NCI-H2081 treated with DMSO at 0.1 percent for 48 hours (cell line): ENCODE data around the gene PTPRG.

Source experiments
- DNase-seq: peaks from one replicate; lab custom pipeline; 2025; lab: John Stamatoyannopoulos, UW

PTPRG gene

DNA sequence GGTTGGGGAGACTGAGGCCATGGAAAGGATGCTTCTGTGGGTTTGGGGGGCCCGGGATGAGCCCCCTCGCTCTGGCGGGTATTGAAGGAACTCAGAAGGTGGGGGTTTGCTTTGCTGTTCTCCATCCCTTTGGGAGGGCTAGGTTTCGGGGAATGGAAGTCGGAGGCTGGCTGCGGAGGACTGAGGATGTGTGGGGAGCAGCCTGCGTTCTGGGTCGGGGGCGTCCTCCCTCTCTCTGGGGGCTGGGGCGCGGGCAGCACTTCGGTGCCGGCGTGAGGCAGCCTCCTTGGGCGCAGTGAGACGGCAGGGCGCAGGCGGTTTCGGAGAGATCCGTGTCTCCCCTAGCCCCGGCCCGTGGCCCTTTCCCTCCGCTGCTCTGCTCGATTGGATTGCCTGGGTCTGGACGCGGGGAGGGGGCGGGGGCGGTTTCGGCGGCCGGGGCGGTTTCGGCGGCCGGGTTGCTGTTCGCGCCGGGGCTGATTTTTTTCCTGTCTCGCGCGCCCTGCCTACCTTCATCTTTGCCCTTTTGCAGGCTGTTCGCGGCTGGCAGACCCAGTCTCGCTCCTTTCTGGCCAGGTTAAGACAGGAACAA, 1.4 kb downstream of the PTPRG start:
- no peak for DNase-seq

GRCh38 chr3:61563313-61564271, 2.2 kb downstream of the PTPRG start:
- no peak for DNase-seq

DNA sequence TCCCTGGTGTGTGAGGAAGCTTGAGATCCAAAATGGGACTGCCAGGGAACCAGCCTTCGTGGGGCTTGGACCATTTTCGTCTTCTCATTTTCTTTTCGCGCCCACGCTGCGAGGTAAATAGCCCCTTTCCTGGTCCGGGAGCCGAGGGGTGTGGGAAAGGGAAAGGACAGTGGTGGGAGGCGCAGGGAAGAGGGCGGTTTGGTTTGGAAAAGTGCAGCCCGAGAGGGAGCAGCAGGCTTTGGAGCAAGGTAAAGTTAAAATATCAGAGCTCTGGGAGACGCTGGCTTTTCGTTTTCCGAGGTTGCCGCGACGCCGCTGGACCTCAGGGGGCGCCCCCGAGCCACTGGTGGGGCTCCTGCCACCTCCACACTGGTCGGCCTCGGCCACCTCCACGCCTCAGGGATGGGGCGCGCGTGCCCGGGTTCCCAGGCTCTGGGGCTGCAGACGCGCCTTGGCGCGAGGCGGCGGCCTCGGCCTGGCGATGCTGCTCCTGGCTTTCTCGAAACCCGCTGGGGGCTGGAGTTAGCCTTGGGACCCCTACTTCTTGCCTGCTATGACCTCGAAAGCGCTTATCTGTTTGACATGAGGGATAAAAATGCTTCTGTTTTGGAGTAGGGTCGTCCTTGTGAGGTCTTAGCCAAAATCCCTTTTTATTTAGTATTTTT, 3.2 kb downstream of the PTPRG start:
- no peak for DNase-seq

- DNase-seq = no peak
Measured at GRCh38 chr3:61565569-61565968, 4.2 kb downstream of the PTPRG start.

DNA sequence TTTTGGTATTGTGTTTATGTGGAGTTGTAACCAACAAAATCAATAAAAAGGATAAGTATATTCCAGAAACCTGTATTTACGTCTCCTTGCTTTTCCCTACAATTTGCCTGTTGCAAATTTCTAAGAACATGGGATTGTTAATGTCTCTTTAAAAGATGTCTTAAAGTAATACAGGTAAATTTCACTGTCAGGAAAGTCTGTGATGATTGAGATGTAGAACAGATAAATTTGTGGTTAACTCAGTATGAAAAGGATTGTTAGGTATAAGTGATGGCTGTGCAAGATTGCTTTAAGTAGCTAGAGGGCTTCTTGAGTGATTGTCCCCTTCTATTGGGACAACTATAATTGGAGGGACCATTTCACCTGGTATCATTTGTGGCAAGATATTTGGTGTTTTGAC, 6.8 kb downstream of the PTPRG start:
- no peak for DNase-seq

DNA sequence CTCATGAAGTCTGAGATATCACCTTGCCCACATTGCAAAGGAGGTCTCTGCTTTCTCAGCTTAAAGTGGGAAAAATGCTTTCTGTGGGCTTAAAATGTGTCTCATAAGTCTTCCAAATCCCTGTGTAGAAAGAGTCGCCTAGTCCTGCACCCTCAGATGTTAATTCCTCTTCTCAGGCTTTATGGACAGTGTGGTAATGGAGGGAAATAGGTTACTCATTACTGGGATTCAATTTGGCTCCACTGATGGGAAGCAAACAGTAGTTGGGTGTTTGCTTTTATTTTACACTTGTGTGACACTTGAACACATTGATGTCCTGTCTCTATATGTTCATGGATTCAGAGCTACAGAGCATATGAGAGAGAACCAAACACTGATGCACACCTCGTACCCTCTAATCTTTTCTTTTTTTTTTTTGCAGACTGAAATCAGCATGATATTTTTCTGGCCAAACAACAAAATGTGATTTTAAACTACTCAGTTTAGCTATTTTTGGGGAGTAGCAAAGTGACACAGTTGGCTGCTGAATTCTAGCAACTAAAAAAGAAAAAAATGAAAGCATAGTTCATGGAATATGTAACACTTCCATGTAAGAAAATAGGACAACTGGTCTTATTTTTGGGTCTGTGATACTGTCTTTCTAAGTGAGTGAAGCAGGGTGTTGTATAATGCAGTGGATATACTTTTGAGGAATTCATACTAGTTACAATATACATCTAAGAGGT, 8.6 kb downstream of the PTPRG start:
- no peak for DNase-seq

DNA sequence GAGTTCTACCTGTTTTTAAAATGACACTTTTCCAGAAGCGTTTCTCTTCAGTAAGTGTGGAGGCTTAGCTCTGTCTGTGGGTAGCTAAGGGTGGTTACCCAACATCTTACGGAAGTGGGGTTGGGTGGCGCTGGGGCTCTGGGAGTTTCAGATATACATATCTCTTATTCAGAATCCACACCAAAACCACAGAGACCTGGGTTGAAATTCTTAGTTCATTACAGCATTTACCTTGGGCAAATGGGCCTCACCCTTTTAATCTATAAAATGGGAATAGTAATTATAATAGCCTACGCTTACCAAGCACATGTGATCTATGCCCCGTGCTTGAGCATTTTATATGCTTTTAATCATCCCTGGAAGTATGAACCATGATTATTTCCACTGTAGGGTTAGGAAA, 9.4 kb downstream of the PTPRG start:
- no peak for DNase-seq

DNA sequence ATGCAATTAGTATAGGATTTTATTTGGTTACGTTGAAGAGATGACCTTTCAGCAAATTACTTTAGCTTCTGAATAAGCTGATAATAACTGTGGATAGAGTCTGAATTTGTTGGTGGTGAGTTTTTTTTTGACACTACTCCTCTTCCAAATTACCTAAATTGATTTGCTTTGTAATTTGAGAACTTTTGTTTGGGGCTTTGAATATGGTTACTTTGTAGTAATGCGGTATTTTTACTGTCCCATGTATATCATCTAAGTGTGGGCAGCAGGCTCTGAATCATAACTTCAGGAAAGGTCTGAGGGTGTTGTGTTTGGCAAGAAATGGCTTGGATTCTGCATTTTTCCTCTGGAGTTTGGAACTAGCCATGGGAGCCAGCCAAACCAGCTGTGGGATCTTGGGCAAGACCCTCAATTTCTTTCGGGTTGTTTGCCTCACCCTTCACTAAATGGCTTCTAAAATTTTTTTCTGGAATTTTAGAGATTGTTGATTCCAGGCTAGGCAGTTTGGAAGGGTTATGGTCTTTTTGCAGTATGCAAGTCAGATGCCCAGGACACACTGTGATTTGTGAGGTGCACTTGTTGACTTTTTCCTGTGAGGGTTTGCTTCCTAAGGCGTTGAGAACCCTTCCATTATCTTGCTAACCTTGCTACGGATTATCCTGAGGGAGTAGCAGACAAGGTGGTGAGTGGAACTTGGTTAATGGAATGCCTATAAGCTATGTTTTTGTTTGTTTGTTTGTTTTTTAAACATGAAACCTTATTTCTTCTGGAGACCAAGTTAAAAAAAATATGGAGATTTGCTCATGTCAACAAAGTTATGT, 10.4 kb downstream of the PTPRG start:
- DNase-seq = no peak

DNA sequence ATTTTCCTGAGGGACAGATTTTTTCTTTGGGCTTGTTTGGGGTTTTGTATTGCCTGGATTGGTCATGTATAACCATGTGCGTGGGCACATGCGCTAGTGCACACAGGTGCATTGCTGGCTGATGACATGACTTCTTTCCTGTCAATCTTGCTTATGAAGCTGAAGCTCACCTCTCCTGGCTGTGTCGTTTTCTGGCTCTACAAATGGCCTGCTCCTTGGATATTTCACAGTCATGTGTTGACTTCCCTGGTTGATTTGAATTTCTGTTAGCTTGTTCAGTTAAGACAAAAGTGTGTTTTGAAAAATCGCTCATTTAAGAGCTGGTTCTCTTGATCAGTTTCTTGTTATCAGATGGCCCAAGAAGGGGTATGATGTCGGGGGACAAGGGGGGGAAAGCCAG, 11.5 kb downstream of the PTPRG start:
- no peak for DNase-seq

DNA sequence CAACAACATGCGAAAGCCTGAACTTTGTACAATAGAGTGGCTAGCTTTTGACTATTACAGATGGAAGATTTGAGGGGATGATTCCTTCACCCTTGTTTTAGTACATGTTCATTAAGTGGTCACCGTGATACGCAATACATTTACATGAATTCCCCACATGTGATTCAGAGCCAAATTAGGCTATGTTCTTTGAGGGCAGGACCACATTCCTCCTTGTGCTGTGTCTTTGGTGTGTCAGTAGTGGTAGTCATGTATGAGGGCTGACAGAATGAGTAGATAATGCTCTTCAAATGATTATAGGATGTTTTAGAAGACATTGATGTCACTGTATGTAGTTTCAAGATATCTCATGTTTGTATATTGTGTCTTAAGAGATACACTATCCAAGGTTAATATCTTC, 12.1 kb downstream of the PTPRG start:
- DNase-seq = no peak

- no peak for DNase-seq
Measured at GRCh38 chr3:61574854-61575253, 13.5 kb downstream of the PTPRG start.

GRCh38 chr3:61575893-61576292, 14.5 kb downstream of the PTPRG start:
- DNase-seq = no peak

GRCh38 chr3:61577760-61578159, 16.4 kb downstream of the PTPRG start:
- DNase-seq = no peak

GRCh38 chr3:61578667-61579367, 17.4 kb downstream of the PTPRG start:
- DNase-seq = no peak

DNA sequence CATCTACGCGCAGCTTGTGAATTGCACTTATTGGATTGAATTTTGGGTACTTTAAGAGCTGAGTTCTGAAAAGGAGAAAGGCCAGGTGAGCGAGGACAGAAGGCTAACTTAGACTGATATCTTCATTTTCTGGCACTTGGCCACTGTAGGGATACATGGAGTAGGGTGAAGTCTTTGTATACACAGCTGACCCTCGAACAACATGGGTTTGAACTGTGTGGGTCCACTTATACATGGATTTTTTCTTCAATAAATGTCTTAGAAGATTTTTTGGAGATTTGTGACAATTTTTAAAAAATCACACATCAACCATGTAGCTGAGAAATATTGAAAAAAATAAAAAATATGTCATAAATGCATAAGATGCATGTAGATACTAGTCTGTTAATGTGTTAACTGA, 18.3 kb downstream of the PTPRG start:
- DNase-seq = no peak

DNA sequence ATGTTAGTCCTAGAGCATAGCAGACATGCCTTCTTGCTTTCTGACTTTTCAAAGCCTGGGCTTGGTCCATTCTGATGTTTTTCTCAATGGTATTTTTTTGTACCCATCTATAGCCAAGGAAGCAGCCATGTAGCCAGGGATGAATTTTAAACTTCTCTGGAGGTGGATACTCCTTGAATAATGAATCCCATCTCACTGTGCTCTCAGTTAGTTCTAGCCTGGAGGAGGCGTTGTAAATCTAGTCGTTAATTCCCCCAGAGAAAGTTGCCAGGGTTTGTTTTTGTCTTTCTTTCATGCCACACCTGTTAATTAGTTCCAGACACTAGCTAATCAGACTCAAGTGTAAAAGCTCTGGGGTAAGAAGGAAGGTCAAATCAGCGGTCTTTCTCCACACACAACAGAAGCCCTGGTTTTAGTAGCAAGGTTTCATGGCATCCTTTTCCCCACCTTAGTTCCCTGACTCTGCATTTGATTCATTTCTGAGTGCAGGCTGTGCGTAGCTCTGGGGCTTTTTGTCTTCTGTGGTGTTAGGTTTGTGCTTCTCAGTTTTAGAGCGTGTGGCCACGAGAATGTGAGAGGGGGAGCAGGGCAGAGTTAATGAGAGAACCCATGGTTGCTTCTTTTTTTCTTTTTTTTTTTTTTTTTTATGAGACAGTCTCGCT, 19.7 kb downstream of the PTPRG start:
- DNase-seq = no peak

GRCh38 chr3:61582287-61582686, 20.9 kb downstream of the PTPRG start:
- DNase-seq = no peak

DNA sequence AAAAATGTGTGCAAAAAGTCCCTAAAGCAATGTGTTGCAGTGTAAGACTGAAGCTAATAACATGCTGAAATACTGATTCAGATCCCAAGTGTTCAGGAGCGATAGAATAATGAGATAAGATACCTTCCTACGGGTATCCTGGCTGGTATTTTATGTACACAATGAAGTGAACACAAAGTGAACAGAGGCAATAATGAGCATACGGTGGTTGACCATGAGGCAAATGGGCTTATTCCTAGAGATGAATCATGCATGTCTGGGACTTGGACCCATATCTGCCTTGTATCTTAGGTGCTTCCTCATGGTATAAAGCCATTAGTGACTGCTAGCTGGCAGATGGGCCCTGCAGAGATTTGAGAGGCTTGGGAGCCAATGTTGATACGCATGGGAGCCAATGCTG, 21.5 kb downstream of the PTPRG start:
- DNase-seq = no peak

GRCh38 chr3:61583890-61584875, 22.8 kb downstream of the PTPRG start:
- no peak for DNase-seq
